Lower leg skin (tissue), 3 donors: Measurements from ENCODE around the gene TSEN2.

Source experiments
- CTCF ChIP-seq, 3 donors: fragments of 450-650 bp; IDR thresholded peaks; one replicate each; pipeline ENCODE4 v1.5.1; 2016; ENCODE audit warnings: antibody characterized with exemption in 3 of 3, mild to moderate bottlenecking in 3 of 3, moderate library complexity in 2 of 3
- POLR2A ChIP-seq, 2 donors: fragments of 450-650 bp; IDR thresholded peaks; one replicate each; pipeline ENCODE4 v1.6.1; 2016 to 2017; ENCODE audit warnings: antibody characterized with exemption in 2 of 2, mild to moderate bottlenecking in 1 of 2, moderate library complexity in 1 of 2

- no peak for TF ChIP-seq CTCF (IDR thresholded peaks at IDR 0.05)
- no peak for TF ChIP-seq POLR2A (IDR thresholded peaks at IDR 0.05)
Observed at GRCh38 chr3:12496453-12496761, 12.1 kb downstream of the TSEN2 start.
